Endothelial cell of hepatic sinusoid (primary cell): ENCODE results near the gene PSMB11.
"Not testable (repeated sequence)": the region's sequence is repeated elsewhere in the genome, so short reads cannot be mapped to it uniquely, and the experiment has no call there.

Source experiments
- in situ Hi-C: cut with HindIII; loops from 2 replicates; pipeline ENCODE4 v1.10.0; 2017; ENCODE audit warnings: low sequenced_read_pairs

PSMB11 gene

GRCh38 chr14:23013749-23014054 is 28.3 kb upstream of the PSMB11 start:
- in situ Hi-C loops: not testable (repeated sequence)

GRCh38 chr14:23015618-23016017 is 26.4 kb upstream of the PSMB11 start:
- in situ Hi-C loops: no loop called here

GRCh38 chr14:23017091-23017490 is 24.9 kb upstream of the PSMB11 start:
- in situ Hi-C loops: no loop called here

- in situ Hi-C loops: no loop called here
Observed at GRCh38 chr14:23018107-23018506, 23.9 kb upstream of the PSMB11 start.

GRCh38 chr14:23020143-23021128 is 21.6 kb upstream of the PSMB11 start:
- in situ Hi-C loops: no loop called here

- in situ Hi-C loops: no loop called here
Observed at GRCh38 chr14:23021434-23021833, 20.6 kb upstream of the PSMB11 start.

- in situ Hi-C loops: no loop called here
Observed at GRCh38 chr14:23021889-23022442, 20.0 kb upstream of the PSMB11 start.

- in situ Hi-C loops: no loop called here
Observed at GRCh38 chr14:23023022-23023794, 18.8 kb upstream of the PSMB11 start.

GRCh38 chr14:23023795-23024152 is 18.2 kb upstream of the PSMB11 start:
- in situ Hi-C loops: no loop called here

GRCh38 chr14:23024612-23025075 is 17.4 kb upstream of the PSMB11 start:
- in situ Hi-C loops: no loop called here

GRCh38 chr14:23025151-23025814 is 16.7 kb upstream of the PSMB11 start:
- in situ Hi-C loops: no loop called here

- in situ Hi-C loops: no loop called here
Observed at GRCh38 chr14:23028799-23029198, 13.2 kb upstream of the PSMB11 start.

GRCh38 chr14:23030936-23031335 is 11.1 kb upstream of the PSMB11 start:
- in situ Hi-C loops: no loop called here

- in situ Hi-C loops: no loop called here
Observed at GRCh38 chr14:23033251-23033727, 8.7 kb upstream of the PSMB11 start.

- in situ Hi-C loops: no loop called here
Observed at GRCh38 chr14:23033801-23034497, 8.1 kb upstream of the PSMB11 start.

GRCh38 chr14:23034498-23035302 is 7.3 kb upstream of the PSMB11 start, which contains the start of gene PSMB5:
TSS of gene PSMB5 (minus strand) at chr14:23034900. CDS start at chr14:23034881, 19 bp downstream.
- in situ Hi-C loops: no loop called here

- in situ Hi-C loops: no loop called here
Observed at GRCh38 chr14:23035303-23036144, 6.5 kb upstream of the PSMB11 start.

GRCh38 chr14:23040100-23040499 is 1.9 kb upstream of the PSMB11 start:
- in situ Hi-C loops: no loop called here

GRCh38 chr14:23041729-23042128 is 283 bp upstream of the PSMB11 start:
- in situ Hi-C loops: no loop called here
